Stimulated activated CD8-positive, alpha-beta memory T cell treated with anti-CD3 and anti-CD28 coated beads, Interleukin-15, amount 100 ng/mL, for 4 hours (primary cell): ENCODE measurements around the gene ZMYND12.

Experiments used
- DNase-seq, 2 donors: peaks; one replicate each; pipeline ENCODE4 v3.0.0-alpha.2; 2020; ENCODE audit warnings: low read depth in 2 of 2

The ZMYND12 gene

DNA sequence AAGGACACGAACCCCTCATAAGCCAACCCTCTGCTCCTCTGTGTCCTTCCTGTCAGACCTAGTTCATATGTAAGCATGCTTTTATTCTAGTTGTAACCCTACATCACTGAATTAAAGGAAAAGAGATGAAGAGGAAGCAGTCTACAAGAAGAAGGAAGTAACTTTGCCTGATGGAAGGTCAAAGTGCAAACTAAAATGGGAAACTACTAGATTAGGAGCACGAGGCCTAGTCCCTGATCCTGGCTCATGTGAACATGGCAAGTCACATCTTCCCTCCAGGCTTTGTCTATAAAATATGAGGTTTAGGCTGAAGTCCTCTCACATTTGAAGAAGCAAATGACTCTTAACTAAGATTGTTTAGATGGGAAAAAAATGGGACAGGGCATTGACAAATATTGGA, 13.2 kb downstream of the ZMYND12 start:
- DNase-seq = no peak

GRCh38 chr1:42439940-42440339, 15.9 kb downstream of the ZMYND12 start:
- DNase-seq = no peak

DNA sequence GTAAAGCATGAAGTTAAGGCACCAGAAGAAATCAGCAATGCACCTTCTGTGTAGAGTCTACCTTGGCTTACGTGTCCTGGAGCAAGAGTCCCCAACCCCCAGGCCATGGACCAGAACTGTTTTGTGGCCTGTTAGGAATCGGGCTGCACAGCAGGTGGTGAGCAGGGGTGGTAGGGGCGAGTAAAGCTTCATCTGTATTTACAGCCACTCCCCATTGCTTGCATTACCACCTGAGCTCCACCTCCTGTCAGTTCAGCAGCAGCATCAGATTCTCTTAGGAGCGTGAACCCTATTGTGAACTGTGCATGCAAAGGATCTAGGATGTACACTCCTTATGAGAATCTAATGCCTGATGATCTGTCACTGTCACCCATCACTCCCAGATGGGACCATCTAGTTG, 21.5 kb downstream of the ZMYND12 start:
- DNase-seq = no peak

GRCh38 chr1:42433369-42433768, 22.5 kb downstream of the ZMYND12 start:
- no peak for DNase-seq

GRCh38 chr1:42432714-42433113, 23.1 kb downstream of the ZMYND12 start:
- no peak for DNase-seq

DNA sequence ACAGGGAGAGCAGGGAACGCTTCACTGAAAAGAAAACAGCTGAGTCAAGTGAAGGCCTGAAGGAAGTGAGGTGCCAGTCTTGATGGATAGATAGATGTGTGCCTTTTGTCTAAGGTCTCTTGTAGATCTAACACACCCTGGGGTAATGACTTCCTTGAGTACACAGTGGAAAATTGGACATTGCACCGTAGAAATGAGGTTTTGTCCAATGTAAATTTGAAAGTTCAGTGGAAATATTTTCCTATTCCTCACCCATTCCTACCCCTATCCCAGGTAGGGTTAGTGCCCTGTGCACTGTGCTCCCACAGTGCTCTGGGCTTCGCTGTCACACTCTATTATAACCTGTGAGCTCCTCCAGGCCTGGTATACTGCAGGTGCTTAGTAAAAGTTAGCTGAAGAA, 24.3 kb downstream of the ZMYND12 start:
- DNase-seq = no peak

DNA sequence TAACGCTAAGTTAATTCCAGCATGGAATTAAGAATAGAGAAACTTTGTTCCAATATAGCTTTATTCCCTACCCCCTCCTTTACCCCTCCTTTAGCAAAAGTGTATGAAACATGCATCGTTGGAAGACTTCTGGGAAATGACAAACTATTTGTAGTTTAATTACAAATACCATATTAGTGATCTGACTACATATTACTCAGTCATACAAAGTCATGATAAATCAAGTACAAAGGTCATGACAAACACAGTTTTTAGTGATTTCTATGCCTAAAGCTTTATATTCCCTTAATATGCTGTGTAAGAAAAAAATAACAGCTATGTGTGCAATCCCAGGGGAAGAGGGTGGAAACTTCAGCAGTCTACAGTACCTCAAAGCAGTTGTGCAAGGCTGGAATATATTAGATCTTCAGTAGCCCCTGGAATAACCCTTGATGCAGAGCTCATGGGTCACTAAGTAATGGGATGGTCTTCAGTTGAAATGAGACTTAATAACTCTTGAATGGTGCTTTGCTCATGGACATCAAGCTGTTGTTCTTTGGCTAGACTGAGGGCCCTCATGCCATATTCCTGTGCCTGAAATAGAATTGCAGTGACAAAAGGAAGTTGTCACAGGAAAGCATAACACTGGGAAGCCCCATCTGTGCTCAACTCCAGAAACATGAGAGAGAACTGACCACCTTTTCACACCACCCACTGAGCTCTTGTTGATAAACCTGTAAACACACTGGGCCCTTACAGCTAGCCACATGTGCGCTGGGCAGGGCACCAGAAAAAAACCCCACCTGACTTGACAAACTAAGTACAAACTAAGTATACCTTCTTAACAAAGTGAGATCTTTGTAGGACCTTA, 25.3 kb downstream of the ZMYND12 start:
- DNase-seq = no peak

DNA sequence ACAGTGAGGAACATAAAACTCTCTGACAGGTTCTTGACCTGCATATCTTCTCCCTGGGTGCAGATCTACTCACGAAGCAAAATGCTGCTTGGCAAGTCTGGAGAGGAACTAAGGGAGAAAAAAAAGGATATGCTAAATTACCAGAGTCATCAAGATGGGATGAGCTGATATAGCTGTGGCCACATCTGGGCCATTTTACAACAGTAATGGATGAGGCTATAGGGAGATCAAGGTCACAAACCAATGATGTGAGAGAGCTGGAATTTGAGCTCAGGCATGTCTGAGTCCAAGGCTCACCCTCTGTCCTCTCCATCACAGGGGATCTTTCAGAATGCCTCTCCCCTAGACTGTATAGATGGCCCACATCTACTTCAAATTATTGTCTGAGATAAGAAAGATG, 26.2 kb downstream of the ZMYND12 start:
- no peak for DNase-seq

GRCh38 chr1:42427240-42427639, 28.6 kb downstream of the ZMYND12 start:
- DNase-seq = no peak

DNA sequence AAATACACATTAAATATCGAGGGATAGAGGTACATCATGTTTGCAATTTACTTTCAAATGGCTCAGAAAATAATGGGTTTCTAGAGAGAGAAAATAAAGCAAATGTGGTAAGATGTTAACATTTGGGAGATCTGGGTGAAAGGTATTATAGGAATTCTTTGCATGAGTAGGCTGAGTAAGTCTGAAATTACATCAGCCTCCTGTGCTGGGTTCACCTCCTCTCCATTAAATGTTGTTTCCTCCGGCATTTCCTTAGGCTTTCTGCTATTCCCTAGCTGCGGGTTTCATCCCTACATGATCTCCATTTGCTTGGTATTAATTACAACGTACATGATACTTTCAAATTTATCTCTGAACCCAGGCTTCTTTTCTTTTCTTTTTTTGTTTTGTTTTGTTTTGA, 31.6 kb downstream of the ZMYND12 start:
- no peak for DNase-seq

DNA sequence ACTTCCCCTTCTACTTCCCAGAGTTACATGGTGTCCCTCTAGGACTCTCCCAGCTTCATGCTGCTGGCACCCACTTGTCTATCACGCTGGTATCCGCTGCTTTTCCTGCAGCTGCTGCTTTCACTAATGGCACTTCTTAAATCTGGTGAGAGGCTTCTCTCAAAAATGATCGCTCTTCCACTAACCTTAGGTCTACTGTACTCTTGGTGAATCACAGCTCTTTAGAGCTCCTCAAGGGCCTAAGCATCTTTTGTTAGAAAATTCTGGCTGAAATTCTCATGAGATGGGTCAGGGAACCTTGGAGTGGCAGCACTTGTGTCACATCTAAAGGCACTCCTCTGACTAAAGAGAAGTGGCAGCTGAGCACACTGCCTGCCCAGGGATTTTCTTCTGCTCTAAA, 32.1 kb downstream of the ZMYND12 start:
- no peak for DNase-seq

DNA sequence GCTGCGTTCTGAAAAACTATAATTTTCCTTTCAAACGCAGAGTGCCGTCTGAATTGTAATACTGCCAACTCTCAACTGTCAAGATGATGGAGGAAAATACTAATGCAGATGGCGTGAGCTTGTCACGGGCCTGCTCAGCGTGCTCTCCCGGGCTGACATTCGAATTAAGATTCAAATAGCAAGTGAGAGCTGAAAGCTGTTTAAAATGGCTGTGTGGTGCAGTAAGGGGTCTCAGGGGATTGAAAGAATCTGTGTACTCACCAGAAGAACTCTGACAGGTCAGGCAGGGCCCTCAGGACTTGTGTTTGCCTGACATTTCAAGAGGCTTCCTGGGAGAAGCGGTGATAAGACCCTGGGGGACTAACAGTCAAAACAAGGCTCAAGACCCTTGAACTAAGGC, 33.1 kb downstream of the ZMYND12 start:
- DNase-seq = no peak

DNA sequence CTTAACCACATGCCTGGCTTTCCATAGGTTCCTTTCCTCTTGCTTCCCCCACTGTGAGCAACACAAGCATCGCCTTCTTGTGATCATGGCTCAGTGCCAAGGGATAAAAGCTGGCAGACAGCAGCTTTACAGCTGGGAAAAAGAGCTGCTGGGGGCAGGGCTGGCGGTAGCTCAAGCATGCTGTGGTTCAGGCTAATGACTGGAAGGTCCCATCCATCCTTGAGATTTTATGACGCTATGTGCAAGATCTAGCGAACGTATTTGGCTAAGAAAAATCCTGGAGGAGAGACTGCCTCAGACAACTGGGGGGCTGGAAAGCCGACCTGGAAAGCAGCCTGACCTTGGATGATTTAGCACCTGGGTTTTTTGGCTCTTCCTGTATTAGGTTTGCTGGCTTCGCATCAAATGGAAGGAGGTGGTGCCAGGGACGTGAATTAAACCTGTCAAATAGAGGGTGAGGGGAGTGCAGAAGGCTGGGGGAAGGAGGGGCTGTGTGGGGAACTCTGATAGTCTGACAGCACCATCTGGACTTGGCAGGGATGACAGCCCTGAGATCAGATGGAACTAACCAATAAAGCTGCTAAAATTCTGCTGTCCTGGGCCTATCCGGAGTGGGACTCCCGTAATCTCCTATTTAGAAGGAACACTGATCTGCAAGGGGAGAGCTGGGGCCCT, 34.8 kb downstream of the ZMYND12 start:
- no peak for DNase-seq

- DNase-seq = no peak
Measured at GRCh38 chr1:42420121-42420520, 35.7 kb downstream of the ZMYND12 start.

- no peak for DNase-seq
Measured at GRCh38 chr1:42419126-42419821, 36.5 kb downstream of the ZMYND12 start.

DNA sequence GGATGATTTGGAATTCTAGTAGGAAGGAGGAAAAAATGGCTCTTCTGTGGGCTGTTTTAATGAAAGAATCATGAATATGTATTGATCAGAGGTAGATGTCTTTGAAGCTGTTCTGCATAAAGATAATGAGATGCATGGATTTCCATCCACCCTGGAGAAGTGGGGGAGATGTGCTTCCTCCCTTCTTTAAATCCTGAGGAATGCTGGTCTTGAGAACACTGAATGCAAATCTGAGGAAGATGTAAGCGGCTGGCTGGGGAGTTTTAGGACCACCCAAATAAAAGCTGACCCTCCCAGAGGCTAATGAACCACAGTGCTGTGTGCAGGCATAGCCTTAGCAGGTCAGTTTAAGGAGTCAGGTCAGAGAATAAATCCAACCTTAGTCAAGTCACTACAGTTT, 37.3 kb downstream of the ZMYND12 start:
- no peak for DNase-seq

GRCh38 chr1:42417166-42417565, 38.7 kb downstream of the ZMYND12 start:
- DNase-seq = no peak

DNA sequence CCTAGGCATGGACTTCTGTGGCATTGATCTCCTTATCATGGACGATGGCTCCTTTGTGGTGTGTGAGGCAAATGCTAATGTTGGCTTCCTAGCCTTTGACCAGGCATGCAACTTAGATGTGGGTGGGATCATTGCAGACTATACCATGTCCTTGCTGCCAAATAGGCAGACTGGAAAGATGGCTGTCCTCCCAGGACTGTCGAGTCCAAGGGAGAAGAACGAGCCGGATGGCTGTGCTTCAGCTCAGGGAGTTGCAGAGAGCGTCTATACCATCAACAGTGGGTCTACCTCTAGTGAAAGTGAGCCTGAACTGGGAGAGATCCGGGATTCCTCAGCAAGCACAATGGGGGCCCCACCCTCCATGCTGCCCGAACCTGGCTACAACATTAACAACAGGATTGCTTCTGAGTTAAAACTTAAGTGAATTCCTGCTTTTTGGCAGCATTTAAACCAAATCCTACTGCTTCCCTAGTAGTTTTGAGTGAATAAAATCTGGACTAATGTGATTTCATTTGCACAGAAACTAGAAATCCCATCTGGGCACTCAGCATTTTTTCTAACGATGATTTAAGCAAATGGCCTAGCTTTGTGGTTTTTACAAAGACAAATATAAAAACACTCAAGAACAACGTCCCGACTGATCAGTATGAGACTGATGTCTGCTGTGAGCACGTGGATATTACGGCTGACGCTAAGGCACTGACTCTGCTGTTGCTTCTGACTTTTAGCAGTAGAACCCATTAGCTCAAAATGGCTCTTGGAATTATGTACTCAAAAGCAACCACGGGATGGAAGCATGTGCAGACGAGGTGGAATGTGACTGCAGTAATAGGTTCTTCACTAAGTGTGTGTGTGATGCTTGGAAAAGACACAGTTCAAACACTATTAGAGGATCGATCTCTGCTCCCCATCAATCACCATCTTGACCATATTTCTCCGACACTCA, 41.0 kb downstream of the ZMYND12 start:
- DNase-seq = no peak

DNA sequence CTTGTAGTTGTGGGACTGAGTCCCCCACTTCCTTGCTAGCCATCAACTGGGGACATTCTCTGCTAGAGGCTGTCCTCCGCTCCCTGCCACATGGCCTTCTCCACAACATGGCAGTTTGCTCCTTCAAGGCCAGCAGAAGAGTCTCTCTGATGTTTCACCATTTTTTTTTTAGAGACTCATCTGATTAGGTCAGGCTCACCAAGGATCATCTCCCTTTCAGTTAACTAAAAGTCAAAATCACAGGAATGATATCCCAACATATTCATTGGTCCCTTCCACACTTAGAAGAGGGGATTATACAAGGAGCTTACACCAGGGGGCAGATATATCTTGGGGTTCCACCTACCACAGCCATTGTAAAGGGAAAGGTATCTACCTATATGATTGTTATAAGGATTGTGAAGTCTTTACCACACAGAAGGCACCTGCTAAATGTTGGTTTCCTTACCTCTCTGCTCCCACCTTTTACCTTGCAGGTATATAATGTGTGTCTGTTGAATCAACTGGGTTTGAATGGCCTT, 51.9 kb downstream of the ZMYND12 start:
- DNase-seq = no peak

- no peak for DNase-seq
Measured at GRCh38 chr1:42399315-42400100, 56.3 kb downstream of the ZMYND12 start.
